Measurements from ENCODE around the gene CTAG1B. TPM values are rescaled to one million over a fixed set of nuclear protein-coding genes. Genes with fewer than 3 reads are reported as not detected.
A peak's percentile ranks its signal among the peaks of the same experiment; 100 is the strongest.
"Not testable (repeated sequence)": the region's sequence is repeated elsewhere in the genome, so short reads cannot be mapped to it uniquely, and the experiment has no call there.

The CTAG1B gene
- total RNA-seq, 5 donors from 2014 or later (not counting 1 experiment from before 2014, with no cell fraction given): not detected

- peaks cover 0 to 4% of the 10 kb centered on the region in 2 donors for H3K27me3 Mint-ChIP-seq
- no peak overlapping the region for H3K4me3 Mint-ChIP-seq
- Histone ChIP-seq H3K36me3 (ENCODE audit: control insufficient read depth in 2 of 2, extremely low read depth in 1 of 2, insufficient read depth in 1 of 2, low read length in 1 of 2) (no peaks in the 10 kb centered on the region), H3K27me3 (replicated peaks in 1 of 2; ENCODE audit: control insufficient read depth in 2 of 2, extremely low read depth in 1 of 2, insufficient read depth in 2 of 2, low read length in 1 of 2) (no peaks in the 10 kb centered on the region), H3K9me3 (no peaks in the 10 kb centered on the region), H3K4me3 (ENCODE audit: control insufficient read depth in 1 of 2, extremely low read depth in 1 of 2, low read length in 1 of 2) (no peak overlapping the region), H3K27ac (ENCODE audit: low read length) (no peak overlapping the region), H3K4me1 (ENCODE audit: control insufficient read depth in 1 of 2, extremely low read depth in 1 of 2, insufficient read depth in 2 of 2, low read length in 2 of 2) (no peaks in the 10 kb centered on the region)
- POLR2A ChIA-PET: no interaction called here
- WGBS (ENCODE audit: insufficient coverage): 67% methylated on average over 1 of the region's 13 CpGs
- H3K4me1 Mint-ChIP-seq: no peaks in the 10 kb centered on the region
- H3K36me3 Mint-ChIP-seq: no peaks in the 10 kb centered on the region
- H3K9me3 Mint-ChIP-seq: no peaks in the 10 kb centered on the region
- ATAC-seq (replicated peaks in 1 of 4): no peak
- DNase-seq: no peak
- CTCF ChIA-PET: no interaction called here
- H3K27ac Mint-ChIP-seq: no peak overlapping the region
Observed at GRCh38 chrX:154650221-154650510, 31.1 kb upstream of the CTAG1B start.

DNA sequence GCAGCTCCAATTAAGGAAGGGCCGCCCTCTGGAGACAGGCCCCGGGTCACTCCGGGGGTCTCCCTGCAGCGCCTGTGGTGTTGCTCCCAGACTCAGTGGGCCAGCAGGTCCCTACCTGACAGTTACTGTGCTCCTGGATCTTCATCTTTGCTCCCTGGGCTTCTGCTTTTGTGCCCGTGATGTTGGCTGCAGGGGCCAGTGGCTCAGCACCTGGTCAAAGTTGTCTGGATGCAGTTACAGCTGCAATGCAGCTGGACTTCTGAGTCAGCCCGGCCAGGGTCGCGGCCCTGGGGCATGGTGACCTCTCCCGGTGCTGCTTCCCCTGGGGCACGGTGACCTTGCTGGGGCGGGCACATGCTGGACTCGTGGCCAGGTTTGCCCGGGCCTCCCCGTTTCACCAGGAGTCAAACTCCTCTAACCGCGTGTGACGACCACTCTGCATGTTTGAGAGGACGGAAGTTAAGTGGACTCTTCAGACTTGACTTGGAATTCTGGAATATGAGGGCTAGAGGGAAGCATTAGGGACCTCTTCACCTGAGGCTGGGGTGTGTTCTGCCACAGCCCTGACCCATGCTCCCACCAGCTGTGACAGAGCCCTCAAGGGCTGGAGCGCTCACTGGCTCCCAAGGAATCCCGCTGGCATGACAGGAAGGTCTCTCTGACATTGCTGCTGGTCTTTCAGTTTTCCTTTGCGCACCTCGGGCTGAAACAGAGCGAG is 30.6 kb upstream of the CTAG1B start:
- DNase-seq (no peak), ATAC-seq (replicated peaks in 1 of 4) (no peak)
- CTCF ChIA-PET: no interaction called here
- H3K27me3 ChIP-seq (replicated peaks in 1 of 2; ENCODE audit: control insufficient read depth in 2 of 2, extremely low read depth in 1 of 2, insufficient read depth in 2 of 2, low read length in 1 of 2): no peaks in the 10 kb centered on the region
- H3K4me1 ChIP-seq (ENCODE audit: control insufficient read depth in 1 of 2, extremely low read depth in 1 of 2, insufficient read depth in 2 of 2, low read length in 2 of 2): no peaks in the 10 kb centered on the region
- WGBS (ENCODE audit: insufficient coverage): 88% methylated on average over 14 of the region's 23 CpGs
- no peak overlapping the region for H3K27ac Mint-ChIP-seq
- H3K36me3 ChIP-seq (ENCODE audit: control insufficient read depth in 2 of 2, extremely low read depth in 1 of 2, insufficient read depth in 1 of 2, low read length in 1 of 2): no peaks in the 10 kb centered on the region
- no peaks in the 10 kb centered on the region for H3K36me3 Mint-ChIP-seq
- H3K4me3 Mint-ChIP-seq: no peak overlapping the region
- no peaks in the 10 kb centered on the region for H3K9me3 Mint-ChIP-seq
- no peak overlapping the region for H3K27ac ChIP-seq (ENCODE audit: low read length)
- no peaks in the 10 kb centered on the region for H3K9me3 ChIP-seq
- H3K4me3 ChIP-seq (ENCODE audit: control insufficient read depth in 1 of 2, extremely low read depth in 1 of 2, low read length in 1 of 2): no peak overlapping the region
- H3K4me1 Mint-ChIP-seq: no peaks in the 10 kb centered on the region
- no peaks in the 10 kb centered on the region for H3K27me3 Mint-ChIP-seq
- POLR2A ChIA-PET: no interaction called here

- no peaks in the 10 kb centered on the region for H3K36me3 Mint-ChIP-seq
- H3K27me3 ChIP-seq (replicated peaks in 1 of 2; ENCODE audit: control insufficient read depth in 2 of 2, extremely low read depth in 1 of 2, insufficient read depth in 2 of 2, low read length in 1 of 2): no peaks in the 10 kb centered on the region
- no peak overlapping the region for H3K4me3 ChIP-seq (ENCODE audit: control insufficient read depth in 1 of 2, extremely low read depth in 1 of 2, low read length in 1 of 2)
- no peaks in the 10 kb centered on the region for H3K9me3 ChIP-seq
- H3K27me3 Mint-ChIP-seq: no peaks in the 10 kb centered on the region
- WGBS (ENCODE audit: insufficient coverage): 80% methylated on average over 1 of the region's 15 CpGs
- POLR2A ChIA-PET: no interaction called here
- H3K4me1 ChIP-seq (ENCODE audit: control insufficient read depth in 1 of 2, extremely low read depth in 1 of 2, insufficient read depth in 2 of 2, low read length in 2 of 2): no peaks in the 10 kb centered on the region
- ATAC-seq (replicated peaks in 1 of 4) (no peak), DNase-seq (no peak)
- no peak overlapping the region for H3K27ac ChIP-seq (ENCODE audit: low read length)
- CTCF ChIA-PET: no interaction called here
- H3K4me3 Mint-ChIP-seq: no peak overlapping the region
- no peak overlapping the region for H3K27ac Mint-ChIP-seq
- no peaks in the 10 kb centered on the region for H3K36me3 ChIP-seq (ENCODE audit: control insufficient read depth in 2 of 2, extremely low read depth in 1 of 2, insufficient read depth in 1 of 2, low read length in 1 of 2)
- H3K4me1 Mint-ChIP-seq: no peaks in the 10 kb centered on the region
- H3K9me3 Mint-ChIP-seq: no peaks in the 10 kb centered on the region
Observed at GRCh38 chrX:154648931-154649330, 29.8 kb upstream of the CTAG1B start.

- CTCF ChIA-PET; H3K27ac ChIP-seq (ENCODE audit: low read length); H3K27me3 ChIP-seq (replicated peaks in 1 of 2; ENCODE audit: control insufficient read depth in 2 of 2, extremely low read depth in 1 of 2, insufficient read depth in 2 of 2, low read length in 1 of 2); H3K4me1 Mint-ChIP-seq; H3K36me3 Mint-ChIP-seq; H3K4me1 ChIP-seq (ENCODE audit: control insufficient read depth in 1 of 2, extremely low read depth in 1 of 2, insufficient read depth in 2 of 2, low read length in 2 of 2); DNase-seq; H3K9me3 ChIP-seq; H3K27ac Mint-ChIP-seq; H3K4me3 Mint-ChIP-seq; H3K4me3 ChIP-seq (ENCODE audit: control insufficient read depth in 1 of 2, extremely low read depth in 1 of 2, low read length in 1 of 2); H3K27me3 Mint-ChIP-seq; H3K9me3 Mint-ChIP-seq; H3K36me3 ChIP-seq (ENCODE audit: control insufficient read depth in 2 of 2, extremely low read depth in 1 of 2, insufficient read depth in 1 of 2, low read length in 1 of 2); POLR2A ChIA-PET: not testable (repeated sequence)
- WGBS (ENCODE audit: insufficient coverage): no CpG with 5 or more reads among the region's 24 CpGs
- ATAC-seq (replicated peaks in 1 of 4): peak; percentile 76 to 86 (median 81)
Observed at GRCh38 chrX:154645745-154646378, 26.8 kb upstream of the CTAG1B start.

DNA sequence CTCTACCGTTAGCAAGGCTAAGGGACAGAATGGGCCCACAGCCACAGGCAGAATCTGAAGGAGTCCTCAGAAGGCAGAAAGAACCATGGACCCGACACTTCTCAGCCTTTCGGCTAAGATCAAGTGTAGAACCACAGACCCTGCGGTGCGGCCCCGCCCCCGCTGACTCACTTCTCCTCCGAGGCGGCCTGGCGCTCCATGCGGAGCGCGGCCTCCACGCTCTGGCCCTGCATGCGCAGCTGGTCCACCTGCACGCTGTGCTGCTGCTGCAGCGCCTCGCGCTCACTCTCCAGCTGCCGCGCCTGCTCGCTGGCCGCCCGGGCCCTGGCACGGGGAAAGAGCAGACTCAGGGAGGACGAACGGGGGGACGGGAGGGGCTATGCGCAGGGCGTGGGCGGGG is 24.6 kb upstream of the CTAG1B start:
- H3K4me3 ChIP-seq (ENCODE audit: control insufficient read depth in 1 of 2, extremely low read depth in 1 of 2, low read length in 1 of 2); DNase-seq; ATAC-seq (replicated peaks in 1 of 4); H3K9me3 Mint-ChIP-seq; H3K36me3 Mint-ChIP-seq; H3K27ac Mint-ChIP-seq; H3K27me3 ChIP-seq (replicated peaks in 1 of 2; ENCODE audit: control insufficient read depth in 2 of 2, extremely low read depth in 1 of 2, insufficient read depth in 2 of 2, low read length in 1 of 2); CTCF ChIA-PET; H3K27me3 Mint-ChIP-seq; H3K36me3 ChIP-seq (ENCODE audit: control insufficient read depth in 2 of 2, extremely low read depth in 1 of 2, insufficient read depth in 1 of 2, low read length in 1 of 2); H3K4me3 Mint-ChIP-seq; H3K27ac ChIP-seq (ENCODE audit: low read length); H3K4me1 Mint-ChIP-seq; H3K9me3 ChIP-seq; POLR2A ChIA-PET; H3K4me1 ChIP-seq (ENCODE audit: control insufficient read depth in 1 of 2, extremely low read depth in 1 of 2, insufficient read depth in 2 of 2, low read length in 2 of 2): not testable (repeated sequence)
- WGBS (ENCODE audit: insufficient coverage): no CpG with 5 or more reads among the region's 31 CpGs

DNA sequence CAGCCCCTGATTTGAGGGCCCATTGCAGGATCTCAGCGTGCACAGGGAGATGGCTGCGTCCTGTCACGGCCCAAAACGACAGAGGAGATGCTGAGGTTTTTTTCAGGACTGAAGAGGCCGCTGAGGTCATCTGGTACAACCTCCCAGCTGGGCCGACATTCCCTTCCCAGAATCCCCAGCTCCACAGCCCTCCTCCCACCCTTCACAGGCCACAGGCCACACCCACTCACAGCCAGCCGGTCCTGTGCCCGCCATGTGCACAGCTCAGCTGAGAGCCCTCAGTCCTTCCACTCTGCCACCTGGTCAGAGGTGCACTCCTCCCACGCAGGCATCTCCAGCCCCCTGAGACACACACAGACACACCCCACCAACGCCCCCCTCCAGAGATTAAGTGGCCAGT is 22.7 kb upstream of the CTAG1B start:
- DNase-seq; H3K27ac Mint-ChIP-seq; H3K9me3 ChIP-seq; ATAC-seq (replicated peaks in 1 of 4); H3K4me1 Mint-ChIP-seq; H3K4me3 Mint-ChIP-seq; POLR2A ChIA-PET; H3K36me3 ChIP-seq (ENCODE audit: control insufficient read depth in 2 of 2, extremely low read depth in 1 of 2, insufficient read depth in 1 of 2, low read length in 1 of 2); H3K27ac ChIP-seq (ENCODE audit: low read length); H3K27me3 ChIP-seq (replicated peaks in 1 of 2; ENCODE audit: control insufficient read depth in 2 of 2, extremely low read depth in 1 of 2, insufficient read depth in 2 of 2, low read length in 1 of 2); H3K4me1 ChIP-seq (ENCODE audit: control insufficient read depth in 1 of 2, extremely low read depth in 1 of 2, insufficient read depth in 2 of 2, low read length in 2 of 2); H3K4me3 ChIP-seq (ENCODE audit: control insufficient read depth in 1 of 2, extremely low read depth in 1 of 2, low read length in 1 of 2); H3K36me3 Mint-ChIP-seq; H3K27me3 Mint-ChIP-seq; H3K9me3 Mint-ChIP-seq; CTCF ChIA-PET: not testable (repeated sequence)
- no CpG with 5 or more reads among the region's 10 CpGs for WGBS (ENCODE audit: insufficient coverage)

- ATAC-seq (replicated peaks in 1 of 4); H3K4me1 Mint-ChIP-seq; DNase-seq; CTCF ChIA-PET; H3K27me3 Mint-ChIP-seq; H3K4me3 Mint-ChIP-seq; H3K9me3 ChIP-seq; H3K27ac ChIP-seq (ENCODE audit: low read length); H3K9me3 Mint-ChIP-seq; H3K27ac Mint-ChIP-seq; H3K4me3 ChIP-seq (ENCODE audit: control insufficient read depth in 1 of 2, extremely low read depth in 1 of 2, low read length in 1 of 2); H3K27me3 ChIP-seq (replicated peaks in 1 of 2; ENCODE audit: control insufficient read depth in 2 of 2, extremely low read depth in 1 of 2, insufficient read depth in 2 of 2, low read length in 1 of 2); H3K36me3 Mint-ChIP-seq; H3K36me3 ChIP-seq (ENCODE audit: control insufficient read depth in 2 of 2, extremely low read depth in 1 of 2, insufficient read depth in 1 of 2, low read length in 1 of 2); POLR2A ChIA-PET; H3K4me1 ChIP-seq (ENCODE audit: control insufficient read depth in 1 of 2, extremely low read depth in 1 of 2, insufficient read depth in 2 of 2, low read length in 2 of 2): not testable (repeated sequence)
- no CpG with 5 or more reads among the region's 11 CpGs for WGBS (ENCODE audit: insufficient coverage)
Observed at GRCh38 chrX:154633661-154634060, 14.6 kb upstream of the CTAG1B start.
